ENCODE measurements around the gene DACH1. TPM values are rescaled to one million over a fixed set of nuclear protein-coding genes. Genes with fewer than 3 reads are reported as not detected.

DACH1 gene
- total and polyA plus RNA-seq, 2 of the 8 experiments (the other 6 are each of a cell fraction or from before 2014, with no cell fraction given) = 0.12 to 0.67 TPM

DNA sequence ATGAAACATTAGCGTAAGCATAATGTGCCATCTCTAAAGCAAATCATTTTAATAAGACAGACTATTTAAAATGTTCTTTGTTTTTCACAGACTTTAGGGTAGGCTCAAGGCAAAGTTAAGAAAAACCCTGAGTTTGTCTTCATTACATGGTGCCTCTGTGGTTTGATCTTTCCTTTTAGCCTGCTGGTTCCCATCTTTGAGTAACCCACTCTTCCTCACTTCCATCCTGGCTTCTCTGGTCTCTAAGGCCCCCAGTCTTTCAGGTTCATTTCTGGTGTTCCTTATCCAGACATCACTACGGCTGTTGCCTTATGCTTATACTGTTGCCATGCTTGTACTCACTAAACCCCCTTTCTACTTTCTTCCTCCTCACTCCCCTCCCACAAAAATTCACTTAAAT is 38.4 kb downstream of the DACH1 start:
- DNase-seq (ENCODE audit: low read depth in 1 of 2, low spot score in 2 of 2) (no peak), FAIRE-seq (no peak)
- Histone ChIP-seq H2AK5ac (ENCODE audit: low read depth, low read length) (no peak overlapping the region), H3K9me3 (ENCODE audit: insufficient read depth in 2 of 2, low read depth in 1 of 2, low read length in 1 of 2) (no peaks in the 10 kb centered on the region), H2BK15ac (ENCODE audit: low read length) (no peak overlapping the region), H3K56ac (replicated peaks; ENCODE audit: insufficient read length, low read depth, low read length) (no peak overlapping the region), H3K79me1 (ENCODE audit: low read depth, low read length) (no peaks in the 10 kb centered on the region), H3K36me3 (ENCODE audit: control insufficient read depth in 2 of 4, insufficient read depth in 4 of 4, low read length in 3 of 4) (no peaks in the 10 kb centered on the region), H3K9ac (replicated peaks in 1 of 4; ENCODE audit: extremely low read depth in 1 of 4, low read depth in 3 of 4, low read length in 3 of 4) (no peak overlapping the region), H2BK5ac (ENCODE audit: low read depth, low read length) (no peak overlapping the region), H4K20me1 (replicated peaks in 1 of 2; ENCODE audit: control insufficient read depth in 1 of 2, insufficient read depth in 2 of 2, low read length in 2 of 2) (no peaks in the 10 kb centered on the region), H2BK120ac (replicated peaks; ENCODE audit: low read depth, low read length) (no peak overlapping the region), H3K14ac (ENCODE audit: insufficient read length) (no peak overlapping the region), H3K18ac (ENCODE audit: extremely low read depth, low read length) (no peak overlapping the region), H4K5ac (ENCODE audit: insufficient read length, low read depth, low read length) (no peak overlapping the region), H3K23me2 (ENCODE audit: low read depth, low read length) (no peaks in the 10 kb centered on the region), H3K27me3 (replicated peaks in 1 of 4; ENCODE audit: control insufficient read depth in 3 of 4, extremely low read depth in 1 of 4, insufficient read depth in 3 of 4, low read length in 3 of 4) (no peaks in the 10 kb centered on the region), H3K4me3 (ENCODE audit: extremely low read depth in 1 of 4, insufficient read depth in 2 of 4, low read depth in 3 of 4, low read length in 4 of 4) (no peak overlapping the region), H3K23ac (ENCODE audit: insufficient read length) (no peak overlapping the region), H2BK12ac (ENCODE audit: low read depth, low read length) (no peak overlapping the region), H3K4me2 (ENCODE audit: insufficient read depth in 1 of 2, low read depth in 2 of 2, low read length in 2 of 2) (no peak overlapping the region), H3K4ac (replicated peaks; ENCODE audit: insufficient read length, low read depth, low read length) (no peak overlapping the region), H2BK20ac (ENCODE audit: low read length) (no peak overlapping the region), H3K79me2 (ENCODE audit: control insufficient read depth in 1 of 2, insufficient read depth in 2 of 2, low read length in 2 of 2) (no peaks in the 10 kb centered on the region), H3K27ac (ENCODE audit: low read depth, low read length) (no peak overlapping the region), H2AFZ (ENCODE audit: low read length) (no peak overlapping the region), H4K91ac (replicated peaks; ENCODE audit: insufficient read length, low read length) (no peak overlapping the region), H4K8ac (ENCODE audit: extremely low read depth, insufficient read depth, low read length) (no peak overlapping the region), H3K4me1 (replicated peaks in 1 of 4; ENCODE audit: control insufficient read depth in 3 of 4, insufficient read depth in 4 of 4, low read length in 3 of 4) (no peaks in the 10 kb centered on the region)
- WGBS, 2 experiments (ENCODE audit: extremely low coverage in 1 of 2, insufficient coverage in 1 of 2, insufficient read length in 1 of 2, insufficient replicate concordance in 2 of 2, low coverage in 1 of 2, low lambda C conversion rate in 2 of 2, missing lambda C conversion rate in 1 of 2) = 89% methylated on average over 2 of the region's 2 CpGs; no CpG with 5 or more reads in 1 of the 2 experiments
- ChIA-PET CTCF (ENCODE audit: partially characterized antibody) (interaction anchor here (0.6 kb wide), 1 partner anchor 708 kb away, joined by 3 read pairs; no protein-coding TSS in a partner anchor), POLR2A (ENCODE audit: partially characterized antibody) (no interaction called here)
- TF ChIP-seq GTF2F1 (IDR thresholded peaks at IDR 0.05; ENCODE audit: borderline replicate concordance, low read depth, low read length) = no peak
- no peak for TF ChIP-seq TAF1 (IDR thresholded peaks at IDR 0.05; ENCODE audit: low read depth, low read length)
- TF ChIP-seq, protein P1, sequence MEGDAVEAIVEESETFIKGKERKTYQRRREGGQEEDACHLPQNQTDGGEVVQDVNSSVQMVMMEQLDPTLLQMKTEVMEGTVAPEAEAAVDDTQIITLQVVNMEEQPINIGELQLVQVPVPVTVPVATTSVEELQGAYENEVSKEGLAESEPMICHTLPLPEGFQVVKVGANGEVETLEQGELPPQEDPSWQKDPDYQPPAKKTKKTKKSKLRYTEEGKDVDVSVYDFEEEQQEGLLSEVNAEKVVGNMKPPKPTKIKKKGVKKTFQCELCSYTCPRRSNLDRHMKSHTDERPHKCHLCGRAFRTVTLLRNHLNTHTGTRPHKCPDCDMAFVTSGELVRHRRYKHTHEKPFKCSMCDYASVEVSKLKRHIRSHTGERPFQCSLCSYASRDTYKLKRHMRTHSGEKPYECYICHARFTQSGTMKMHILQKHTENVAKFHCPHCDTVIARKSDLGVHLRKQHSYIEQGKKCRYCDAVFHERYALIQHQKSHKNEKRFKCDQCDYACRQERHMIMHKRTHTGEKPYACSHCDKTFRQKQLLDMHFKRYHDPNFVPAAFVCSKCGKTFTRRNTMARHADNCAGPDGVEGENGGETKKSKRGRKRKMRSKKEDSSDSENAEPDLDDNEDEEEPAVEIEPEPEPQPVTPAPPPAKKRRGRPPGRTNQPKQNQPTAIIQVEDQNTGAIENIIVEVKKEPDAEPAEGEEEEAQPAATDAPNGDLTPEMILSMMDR (IDR thresholded peaks at IDR 0.05; ENCODE audit: control extremely low read depth in 1 of 3, insufficient read depth in 1 of 3, low read depth in 1 of 3, low read length in 3 of 3) = no peak
- TF ChIP-seq CHD1 (IDR thresholded peaks at IDR 0.05; ENCODE audit: low read depth, low read length) = no peak
- TF ChIP-seq HDAC2 (IDR thresholded peaks at IDR 0.05; ENCODE audit: borderline replicate concordance in 1 of 2, low read depth in 2 of 2, low read length in 2 of 2) = no peak
- no peak for TF ChIP-seq KDM4A (IDR thresholded peaks at IDR 0.05; ENCODE audit: low read depth, low read length, severe bottlenecking)
- TF ChIP-seq CEBPB (IDR thresholded peaks at IDR 0.05; ENCODE audit: low read depth, low read length) = no peak
- no peak for TF ChIP-seq MAFK (IDR thresholded peaks at IDR 0.05; ENCODE audit: low read depth, low read length)
- TF ChIP-seq ASH2L (IDR thresholded peaks at IDR 0.05; ENCODE audit: low read length) = no peak
- no peak for TF ChIP-seq TAF7 (optimal IDR thresholded peaks at IDR 0.05; ENCODE audit: borderline replicate concordance, low read depth, low read length)
- TF ChIP-seq SAP30 (IDR thresholded peaks at IDR 0.05; ENCODE audit: insufficient read depth, insufficient replicate concordance, low read length) = no peak
- no peak for TF ChIP-seq EGR1 (IDR thresholded peaks at IDR 0.05; ENCODE audit: borderline replicate concordance, low read depth, low read length)

Data from H1 (cell line).